ENCODE results near the gene ITGA2B. TPM values are rescaled to one million over a fixed set of nuclear protein-coding genes. Genes with fewer than 3 reads are reported as not detected.

ITGA2B gene
- total RNA-seq, 4 donors from 2014 or later = 1.5 to 3.0 (median 2.8) TPM

DNA sequence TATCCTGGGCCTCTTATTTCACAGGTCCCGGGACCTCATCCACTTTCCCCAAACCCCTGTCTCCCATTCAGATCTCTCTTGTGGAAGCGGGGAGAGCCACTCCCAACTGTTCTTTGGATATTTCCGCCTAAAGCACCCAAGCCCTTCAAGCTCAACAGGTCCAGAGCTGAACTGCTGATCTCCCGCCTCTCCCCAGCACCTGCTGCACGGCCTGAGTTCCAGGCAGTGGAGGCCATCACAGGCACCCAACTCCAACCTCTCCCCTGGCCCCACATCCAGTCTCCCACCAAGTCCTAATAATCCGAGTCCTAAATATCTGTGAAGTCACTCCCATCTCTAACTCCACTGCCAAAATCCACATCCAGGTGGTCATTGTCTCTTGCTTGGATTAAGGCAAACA is 6.5 kb downstream of the ITGA2B start:
- whole genome bisulfite sequencing, 2 donors = 83 to 84% methylated on average over 6 of the region's 6 CpGs
- no peak overlapping the region for H3K4me3 ChIP-seq
- no peaks in the 10 kb centered on the region for H3K36me3 ChIP-seq
- H3K4me1 ChIP-seq = peaks cover 0 to 19% (median 14%) of the 10 kb centered on the region in 4 donors
- no peak for DNase-seq (ENCODE audit: low spot score in 2 of 2)
- no peaks in the 10 kb centered on the region for H3K9me3 ChIP-seq
- TF ChIP-seq POLR2A (IDR thresholded peaks at IDR 0.05) (no peak), EP300 (IDR thresholded peaks at IDR 0.05) (no peak)
- TF ChIP-seq, protein P1, sequence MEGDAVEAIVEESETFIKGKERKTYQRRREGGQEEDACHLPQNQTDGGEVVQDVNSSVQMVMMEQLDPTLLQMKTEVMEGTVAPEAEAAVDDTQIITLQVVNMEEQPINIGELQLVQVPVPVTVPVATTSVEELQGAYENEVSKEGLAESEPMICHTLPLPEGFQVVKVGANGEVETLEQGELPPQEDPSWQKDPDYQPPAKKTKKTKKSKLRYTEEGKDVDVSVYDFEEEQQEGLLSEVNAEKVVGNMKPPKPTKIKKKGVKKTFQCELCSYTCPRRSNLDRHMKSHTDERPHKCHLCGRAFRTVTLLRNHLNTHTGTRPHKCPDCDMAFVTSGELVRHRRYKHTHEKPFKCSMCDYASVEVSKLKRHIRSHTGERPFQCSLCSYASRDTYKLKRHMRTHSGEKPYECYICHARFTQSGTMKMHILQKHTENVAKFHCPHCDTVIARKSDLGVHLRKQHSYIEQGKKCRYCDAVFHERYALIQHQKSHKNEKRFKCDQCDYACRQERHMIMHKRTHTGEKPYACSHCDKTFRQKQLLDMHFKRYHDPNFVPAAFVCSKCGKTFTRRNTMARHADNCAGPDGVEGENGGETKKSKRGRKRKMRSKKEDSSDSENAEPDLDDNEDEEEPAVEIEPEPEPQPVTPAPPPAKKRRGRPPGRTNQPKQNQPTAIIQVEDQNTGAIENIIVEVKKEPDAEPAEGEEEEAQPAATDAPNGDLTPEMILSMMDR (IDR thresholded peaks at IDR 0.05) = no peak
- H3K27me3 ChIP-seq = peaks cover 0 to 16% of the 10 kb centered on the region in 2 donors
- no peak overlapping the region for H3K27ac ChIP-seq

DNA sequence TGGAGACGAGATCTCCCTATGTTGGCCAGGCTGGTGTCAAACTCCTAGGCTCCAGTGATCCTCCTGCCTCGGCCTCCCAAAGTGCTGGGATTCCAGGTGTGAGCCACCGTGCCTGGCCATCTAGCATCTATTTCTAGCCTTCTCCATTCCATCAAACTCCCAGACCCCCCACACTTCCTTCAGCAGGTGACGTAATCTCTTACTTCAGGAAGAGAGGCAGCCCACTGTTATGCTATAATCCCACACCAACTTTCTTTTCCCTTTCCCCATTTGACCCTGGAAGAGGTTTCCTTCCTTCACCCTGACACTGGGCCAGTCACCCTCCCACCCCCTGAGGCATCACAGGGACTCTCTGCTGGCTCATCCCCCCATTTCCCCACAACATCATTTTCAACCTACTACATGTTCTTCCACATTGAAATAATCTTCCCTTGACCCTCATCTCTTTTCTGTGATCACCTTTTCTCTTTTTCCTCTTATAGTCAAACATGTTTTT is 7.6 kb downstream of the ITGA2B start:
- Histone ChIP-seq H3K9me3 (no peaks in the 10 kb centered on the region), H3K4me3 (no peak overlapping the region), H3K36me3 (no peaks in the 10 kb centered on the region), H3K4me1 (peaks cover 0 to 19% (median 14%) of the 10 kb centered on the region in 4 donors), H3K27ac (no peak overlapping the region), H3K27me3 (peaks cover 0 to 16% of the 10 kb centered on the region in 2 donors)
- DNase-seq (ENCODE audit: low spot score in 2 of 2) = no peak
- TF ChIP-seq, protein P1 (IDR thresholded peaks at IDR 0.05) = no peak
- TF ChIP-seq EP300 (IDR thresholded peaks at IDR 0.05) = no peak
- no peak for TF ChIP-seq POLR2A (IDR thresholded peaks at IDR 0.05)
- WGBS, 2 donors = 79 to 83% methylated on average over 4 of the region's 4 CpGs

DNA sequence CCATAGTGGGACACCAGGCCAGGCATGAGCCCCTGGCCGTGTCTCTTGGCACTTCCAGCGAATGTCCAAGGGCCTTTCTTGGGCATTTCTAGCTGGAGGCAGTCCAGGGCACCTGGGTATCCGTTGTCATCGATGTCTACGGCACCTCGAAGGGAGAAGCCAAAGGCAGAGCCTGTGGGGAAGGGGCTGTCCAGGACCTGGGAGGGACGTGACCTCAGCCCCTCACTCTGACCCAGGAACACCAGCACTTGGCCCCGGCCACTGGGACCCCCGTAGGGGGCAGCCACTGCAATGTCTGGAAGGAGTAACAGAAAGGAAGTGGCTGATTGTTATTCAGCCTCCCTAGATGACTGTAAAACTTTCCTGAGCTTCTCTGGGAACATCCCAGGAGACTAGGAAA is 8.7 kb downstream of the ITGA2B start:
- 63 to 68% methylated on average over 8 to 9 of the region's 9 CpGs for WGBS, 2 donors
- peaks cover 0 to 11% of the 10 kb centered on the region in 2 donors for H3K27me3 ChIP-seq
- no peak overlapping the region for H3K4me3 ChIP-seq
- no peak for DNase-seq (ENCODE audit: low spot score in 2 of 2)
- no peak overlapping the region for H3K27ac ChIP-seq
- H3K36me3 ChIP-seq = no peaks in the 10 kb centered on the region
- H3K9me3 ChIP-seq = no peaks in the 10 kb centered on the region
- H3K4me1 ChIP-seq = peaks cover 0 to 27% (median 10%) of the 10 kb centered on the region in 4 donors
- TF ChIP-seq, protein P1 (IDR thresholded peaks at IDR 0.05) = no peak

DNA sequence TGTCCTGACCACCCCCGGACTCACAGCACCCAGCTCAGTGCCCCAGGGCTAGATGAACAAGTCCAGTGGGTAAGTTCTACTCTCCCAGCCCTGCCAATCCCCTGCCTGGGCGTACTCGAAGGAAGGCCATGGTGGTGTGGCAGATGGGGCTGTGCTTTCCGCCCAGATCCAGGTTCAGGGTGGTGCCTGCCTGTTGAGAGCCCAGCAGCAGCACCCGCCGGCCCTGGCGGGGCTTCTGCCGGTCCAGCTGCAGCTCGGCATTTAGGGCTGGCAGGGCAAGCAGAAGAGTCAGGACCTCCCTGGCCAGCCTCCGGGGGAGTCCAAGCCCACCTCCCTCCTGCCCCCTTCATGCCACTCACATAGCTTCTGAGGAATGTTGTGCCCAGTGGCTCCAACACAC is 9.6 kb downstream of the ITGA2B start:
- no peak overlapping the region for H3K4me3 ChIP-seq
- no peaks in the 10 kb centered on the region for H3K36me3 ChIP-seq
- H3K27ac ChIP-seq = no peak overlapping the region
- H3K4me1 ChIP-seq = peaks cover 0 to 27% (median 3%) of the 10 kb centered on the region in 4 donors
- no peaks in the 10 kb centered on the region for H3K9me3 ChIP-seq
- DNase-seq (ENCODE audit: low spot score in 2 of 2) = no peak
- WGBS, 2 donors = 80 to 93% methylated on average over 2 to 10 of the region's 10 CpGs
- peaks cover 0 to 5% of the 10 kb centered on the region in 2 donors for H3K27me3 ChIP-seq
- no peak for TF ChIP-seq POLR2A (IDR thresholded peaks at IDR 0.05)
- no peak for TF ChIP-seq EP300 (IDR thresholded peaks at IDR 0.05)
- TF ChIP-seq, protein P1 (IDR thresholded peaks at IDR 0.05) = no peak

DNA sequence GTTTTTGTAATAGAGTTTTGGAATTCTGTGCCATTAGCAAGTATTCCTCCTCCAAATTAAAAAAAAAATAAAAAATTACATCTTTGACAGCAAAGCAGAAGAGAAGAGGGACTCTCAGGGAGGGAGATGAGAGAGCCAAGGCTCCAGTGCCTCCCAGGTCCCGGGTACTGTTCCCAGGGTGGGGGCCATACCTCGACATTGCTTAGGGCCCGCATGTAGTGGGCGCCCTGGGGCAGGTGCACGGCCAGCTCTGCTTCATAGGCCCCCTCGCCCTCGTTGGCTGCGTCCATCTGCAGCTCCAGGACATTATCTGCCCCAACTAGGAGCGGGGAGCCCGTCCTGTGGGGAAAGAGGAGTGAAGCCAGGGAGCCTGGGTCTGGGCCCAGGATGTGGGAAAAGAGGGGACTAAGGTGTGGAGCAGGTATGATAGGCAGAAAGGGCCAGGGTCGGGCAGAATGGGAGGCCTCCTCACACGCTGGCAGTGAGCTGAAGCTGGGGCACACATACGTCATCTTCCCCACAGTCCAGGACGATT is 11.2 kb downstream of the ITGA2B start:
- no peak for DNase-seq (ENCODE audit: low spot score in 2 of 2)
- H3K27me3 ChIP-seq = no peaks in the 10 kb centered on the region
- H3K27ac ChIP-seq = no peak overlapping the region

More for the DNA sequence above, 11.2 kb downstream of the ITGA2B start:
- 77 to 79% methylated on average over 14 of the region's 14 CpGs for WGBS, 2 donors
- Histone ChIP-seq H3K9me3 (no peaks in the 10 kb centered on the region), H3K4me3 (no peak overlapping the region), H3K36me3 (no peaks in the 10 kb centered on the region), H3K4me1 (peaks cover 0 to 22% (median 0%) of the 10 kb centered on the region in 4 donors)
- TF ChIP-seq EP300 (IDR thresholded peaks at IDR 0.05) = no peak
- no peak for TF ChIP-seq POLR2A (IDR thresholded peaks at IDR 0.05)
- TF ChIP-seq, protein P1 (IDR thresholded peaks at IDR 0.05) = no peak

All from tibial nerve (tissue), 4 donors.